Measurements from ENCODE around the gene MSI2. TPM values are rescaled to one million over a fixed set of nuclear protein-coding genes. Genes with fewer than 3 reads are reported as not detected.

Gene MSI2
- total RNA-seq, 4 donors from 2014 or later = 15.9 to 22.9 (median 17.0) TPM

- Histone ChIP-seq H3K27me3 (no peaks in the 10 kb centered on the region), H3K36me3 (no peaks in the 10 kb centered on the region), H3K27ac (no peak overlapping the region), H3K9me3 (no peaks in the 10 kb centered on the region), H3K4me1 (peaks cover 0 to 24% (median 0%) of the 10 kb centered on the region in 3 donors), H3K4me3 (no peak overlapping the region)
- 76 to 77% methylated on average over 4 to 7 of the region's 10 CpGs for WGBS, 2 donors
- intact Hi-C loops (cut with DNase I) = no loop called here
- TF ChIP-seq, protein P1, sequence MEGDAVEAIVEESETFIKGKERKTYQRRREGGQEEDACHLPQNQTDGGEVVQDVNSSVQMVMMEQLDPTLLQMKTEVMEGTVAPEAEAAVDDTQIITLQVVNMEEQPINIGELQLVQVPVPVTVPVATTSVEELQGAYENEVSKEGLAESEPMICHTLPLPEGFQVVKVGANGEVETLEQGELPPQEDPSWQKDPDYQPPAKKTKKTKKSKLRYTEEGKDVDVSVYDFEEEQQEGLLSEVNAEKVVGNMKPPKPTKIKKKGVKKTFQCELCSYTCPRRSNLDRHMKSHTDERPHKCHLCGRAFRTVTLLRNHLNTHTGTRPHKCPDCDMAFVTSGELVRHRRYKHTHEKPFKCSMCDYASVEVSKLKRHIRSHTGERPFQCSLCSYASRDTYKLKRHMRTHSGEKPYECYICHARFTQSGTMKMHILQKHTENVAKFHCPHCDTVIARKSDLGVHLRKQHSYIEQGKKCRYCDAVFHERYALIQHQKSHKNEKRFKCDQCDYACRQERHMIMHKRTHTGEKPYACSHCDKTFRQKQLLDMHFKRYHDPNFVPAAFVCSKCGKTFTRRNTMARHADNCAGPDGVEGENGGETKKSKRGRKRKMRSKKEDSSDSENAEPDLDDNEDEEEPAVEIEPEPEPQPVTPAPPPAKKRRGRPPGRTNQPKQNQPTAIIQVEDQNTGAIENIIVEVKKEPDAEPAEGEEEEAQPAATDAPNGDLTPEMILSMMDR (IDR thresholded peaks at IDR 0.05) = no peak
- no peak for TF ChIP-seq POLR2A (IDR thresholded peaks at IDR 0.05)
- DNase-seq = no peak
Measured at GRCh38 chr17:57522042-57523005, 266.0 kb downstream of the MSI2 start.

GRCh38 chr17:57523926-57524632, 267.8 kb downstream of the MSI2 start:
- H3K4me3 ChIP-seq = no peak overlapping the region
- H3K9me3 ChIP-seq = no peaks in the 10 kb centered on the region
- H3K27ac ChIP-seq = no peak overlapping the region
- no peaks in the 10 kb centered on the region for H3K27me3 ChIP-seq
- H3K4me1 ChIP-seq = peaks cover 0 to 18% (median 0%) of the 10 kb centered on the region in 3 donors
- no peak for DNase-seq
- no peaks in the 10 kb centered on the region for H3K36me3 ChIP-seq
- intact Hi-C loops (cut with DNase I) = no loop called here
- WGBS, 2 donors = 74 to 84% methylated on average over 6 to 7 of the region's 7 CpGs
- TF ChIP-seq POLR2A (IDR thresholded peaks at IDR 0.05) = no peak

GRCh38 chr17:57524839-57525568, 268.7 kb downstream of the MSI2 start:
- Histone ChIP-seq H3K4me1 (peaks cover 0 to 12% (median 0%) of the 10 kb centered on the region in 3 donors), H3K27me3 (no peaks in the 10 kb centered on the region), H3K36me3 (no peaks in the 10 kb centered on the region), H3K27ac (no peak overlapping the region), H3K4me3 (no peak overlapping the region), H3K9me3 (no peaks in the 10 kb centered on the region)
- WGBS, 2 donors = 65 to 86% methylated on average over 3 of the region's 4 CpGs
- intact Hi-C loops (cut with DNase I) = no loop called here
- DNase-seq = no peak
- no peak for TF ChIP-seq POLR2A (IDR thresholded peaks at IDR 0.05)
- TF ChIP-seq, protein P1 (IDR thresholded peaks at IDR 0.05) = no peak

DNA sequence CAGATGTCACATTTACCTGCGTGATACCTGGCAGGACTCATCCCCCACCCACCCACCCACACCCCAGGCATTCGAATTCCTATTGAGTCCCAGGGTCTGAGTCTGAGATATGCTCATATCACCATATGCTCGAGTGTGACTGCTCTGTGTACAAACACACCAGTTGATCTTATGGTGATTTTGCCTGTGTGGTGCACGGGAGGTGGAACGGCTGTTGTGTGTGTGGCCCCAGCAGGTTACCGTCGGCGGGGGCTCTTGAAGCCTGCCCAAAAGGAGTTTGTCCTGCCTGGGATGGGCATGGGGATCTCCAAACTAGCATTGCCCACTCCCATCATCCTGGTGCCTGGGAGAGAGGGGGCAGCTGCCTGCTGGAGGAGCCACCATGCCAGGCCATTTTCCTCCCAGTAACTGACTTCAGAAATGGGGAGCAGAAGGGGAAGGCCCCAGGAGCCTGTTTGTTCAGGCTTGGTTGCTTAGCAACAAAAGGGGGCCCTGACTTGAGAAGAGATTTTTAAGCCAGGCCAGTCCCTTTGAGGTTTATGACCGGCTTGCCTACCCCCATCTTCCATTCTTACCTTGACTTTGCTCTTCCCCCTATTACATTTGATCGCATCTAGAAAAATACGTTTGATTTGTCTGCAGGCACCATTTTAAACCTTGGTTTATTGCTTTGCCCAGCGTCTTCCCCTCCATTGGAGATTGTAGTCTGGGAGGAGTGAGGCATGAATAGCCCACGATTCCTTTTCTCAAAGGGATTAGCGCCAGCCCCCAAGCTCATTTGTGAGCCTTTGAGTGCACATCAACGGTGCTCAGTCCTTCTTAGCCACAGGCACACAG, 271.1 kb downstream of the MSI2 start:
- Histone ChIP-seq H3K9me3 (no peaks in the 10 kb centered on the region), H3K4me1 (peaks cover 0 to 12% (median 0%) of the 10 kb centered on the region in 3 donors), H3K27ac (no peak overlapping the region), H3K36me3 (peaks cover 0 to 6% (median 0%) of the 10 kb centered on the region in 3 donors), H3K4me3 (no peak overlapping the region), H3K27me3 (no peaks in the 10 kb centered on the region)
- DNase-seq = no peak
- intact Hi-C loops (cut with DNase I) = no loop called here
- TF ChIP-seq, protein P1 (IDR thresholded peaks at IDR 0.05) = no peak
- no peak for TF ChIP-seq POLR2A (IDR thresholded peaks at IDR 0.05)
- WGBS, 2 donors = 70 to 79% methylated on average over 9 to 14 of the region's 15 CpGs

DNA sequence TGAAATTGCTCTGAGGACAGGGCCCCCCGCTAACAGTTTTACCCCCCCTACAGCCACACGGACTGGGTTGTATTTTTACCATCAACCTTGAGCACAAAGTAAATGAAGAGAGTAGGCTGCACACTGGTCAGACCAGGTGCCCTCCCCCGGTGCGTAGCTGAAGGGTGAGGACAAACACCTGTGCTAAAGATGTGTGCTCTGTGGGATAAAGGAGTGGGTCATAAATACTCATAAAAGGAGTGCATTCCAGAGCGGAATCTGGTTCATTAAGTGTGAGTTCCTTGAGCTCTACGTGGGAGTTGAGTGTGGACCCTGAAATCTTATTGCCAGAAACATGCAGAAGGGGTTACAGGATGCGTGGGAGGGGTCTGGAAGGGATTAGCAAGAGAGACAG, 271.7 kb downstream of the MSI2 start:
- H3K27ac ChIP-seq = no peak overlapping the region
- WGBS, 2 donors = 86 to 92% methylated on average over 3 to 5 of the region's 7 CpGs
- no peaks in the 10 kb centered on the region for H3K9me3 ChIP-seq
- no peak for DNase-seq
- no peak overlapping the region for H3K4me3 ChIP-seq
- no peak for TF ChIP-seq POLR2A (IDR thresholded peaks at IDR 0.05)
- TF ChIP-seq, protein P1 (IDR thresholded peaks at IDR 0.05) = no peak
- peaks cover 0 to 12% (median 0%) of the 10 kb centered on the region in 3 donors for H3K4me1 ChIP-seq
- H3K36me3 ChIP-seq = peaks cover 0 to 13% (median 0%) of the 10 kb centered on the region in 3 donors
- intact Hi-C loops (cut with DNase I) = no loop called here
- no peaks in the 10 kb centered on the region for H3K27me3 ChIP-seq
